GM12878 (cell line): ENCODE measurements around the gene REPIN1. TPM values are rescaled to one million over a fixed set of nuclear protein-coding genes. Genes with fewer than 3 reads are reported as not detected.

Experiments
- ATAC-seq: fragments of 200-7000 bp; cut with Tn5 transposase; 3 replicates; pipeline ENCODE4 v1.9.1; 2020; ENCODE audit warnings: mild to moderate bottlenecking, moderate library complexity
- BruUV-seq: library from RNA; stranded (reverse); fragments of 400-500 nt; replicated peaks from 2 replicates; lab custom pipeline; 2021; lab: Mats Ljungman, UMichigan
- CTCF ChIA-PET: fragments of 300-600 bp; sonication (Branson Sonifier 250); formaldehyde crosslinking; extraction: SDS; loops from one replicate; lab custom pipeline; 2021; ENCODE audit warnings: inconsistent platforms; lab: Yijun Ruan, JAX
- POLR2A ChIA-PET: fragments of 350-600 bp; formaldehyde crosslinking; extraction: SDS; loops from one replicate; lab custom pipeline; 2021; ENCODE audit warnings: inconsistent platforms; lab: Charles Lee
- RAD21 ChIA-PET: fragments of 300-600 bp; sonication (Branson Sonifier 250); formaldehyde crosslinking; loops from one replicate; lab custom pipeline; 2023; ENCODE audit warnings: antibody characterized with exemption; ENCODE audit not compliant: unreplicated experiment; lab: Charles Lee
- SMC1A ChIA-PET: fragments of 300-600 bp; sonication (Branson Sonifier 250); formaldehyde crosslinking; loops from one replicate; lab custom pipeline; 2023; ENCODE audit not compliant: unreplicated experiment, uncharacterized antibody; lab: Charles Lee
- DNase-seq: peaks from one replicate; pipeline ENCODE4 v3.0.0-alpha.2; 2011; ENCODE audit warnings: low read depth, low spot score
- FAIRE-seq: peaks from 3 replicates; lab custom pipeline; 2011; peaks lifted over from hg19 to GRCh38; lab: Jason Lieb, UNC
- H2AFZ ChIP-seq: 2 replicates; pipeline ENCODE4 v1.6.0; 2011; ENCODE audit warnings: low read depth, low read length, control low read depth; ENCODE audit not compliant: control insufficient read depth
- H3K27ac ChIP-seq: 2 replicates; pipeline ENCODE4 v1.5.1; 2011; ENCODE audit warnings: control low read depth; ENCODE audit not compliant: control insufficient read depth, insufficient read depth
- H3K27me3 ChIP-seq, 2 experiments: replicated peaks in 1 of 2; 2 replicates each; pipeline versions ENCODE4 v1.6.0 to v1.6.1; 2011; ENCODE audit warnings: low read length in 1 of 2; ENCODE audit not compliant: control insufficient read depth in 2 of 2, insufficient read depth in 2 of 2
- H3K36me3 ChIP-seq, 2 experiments: 2 replicates each; pipeline ENCODE4 v1.5.1; 2011; ENCODE audit warnings: low read length in 1 of 2; ENCODE audit not compliant: control insufficient read depth in 2 of 2, insufficient read depth in 2 of 2
- H3K4me1 ChIP-seq: 2 replicates; pipeline ENCODE4 v1.6.1; 2011; ENCODE audit warnings: mild to moderate bottlenecking, low read length, moderate library complexity, mixed read lengths; ENCODE audit not compliant: control insufficient read depth, insufficient read depth
- H3K4me2 ChIP-seq: 2 replicates; pipeline ENCODE4 v1.6.0; 2011; ENCODE audit warnings: control low read depth; ENCODE audit not compliant: control insufficient read depth, insufficient read depth
- H3K4me3 ChIP-seq: fragments of 200-600 bp; sonication (generic); 2 replicates; pipeline ENCODE4 v1.5.1; 2016
- H3K79me2 ChIP-seq: 2 replicates; pipeline ENCODE4 v1.6.0; 2011; ENCODE audit warnings: low read length; ENCODE audit not compliant: control insufficient read depth, insufficient read depth
- H3K9ac ChIP-seq: 2 replicates; pipeline ENCODE4 v1.8.0; 2011; ENCODE audit warnings: low read length, control low read depth, mixed read lengths; ENCODE audit not compliant: control insufficient read depth, insufficient read depth
- H3K9me3 ChIP-seq: replicated peaks from 3 replicates; pipeline ENCODE4 v1.5.1; 2011; ENCODE audit warnings: mild to moderate bottlenecking, low read length; ENCODE audit not compliant: control insufficient read depth, insufficient read depth
- H4K20me1 ChIP-seq: 2 replicates; pipeline ENCODE4 v1.6.0; 2011; ENCODE audit not compliant: control insufficient read depth, insufficient read depth
- CBX3 ChIP-seq: fragments of 200-600 bp; sonication (generic); IDR thresholded peaks from 2 replicates; pipeline ENCODE4 v1.6.1; 2016; ENCODE audit warnings: low read depth, borderline replicate concordance
- DPF2 ChIP-seq: fragments of 450-650 bp; IDR thresholded peaks from 2 replicates; pipeline ENCODE4 v1.6.1; 2017; ENCODE audit warnings: mild to moderate bottlenecking
- EZH2 ChIP-seq: IDR thresholded peaks from 2 replicates; pipeline ENCODE4 v1.6.1; 2012; ENCODE audit warnings: low read depth, mild to moderate bottlenecking, control low read depth, inconsistent platforms, low read length, borderline replicate concordance; ENCODE audit not compliant: control insufficient read depth
- FOS ChIP-seq: IDR thresholded peaks from 3 replicates; pipeline ENCODE4 v1.6.1; 2011; ENCODE audit warnings: borderline replicate concordance; ENCODE audit not compliant: insufficient read length; ENCODE audit errors: extremely low read depth
- FOXK2 ChIP-seq: fragments of 450-650 bp; IDR thresholded peaks from 2 replicates; pipeline ENCODE4 v1.6.1; 2017; ENCODE audit warnings: mild to moderate bottlenecking, moderate library complexity
- FOXM1 ChIP-seq: IDR thresholded peaks from 2 replicates; pipeline ENCODE4 v1.6.1; 2012; ENCODE audit warnings: low read depth, mild to moderate bottlenecking, inconsistent platforms, low read length, moderate library complexity
- GATAD2B ChIP-seq: fragments of 450-650 bp; conservative IDR thresholded peaks from 2 replicates; pipeline ENCODE4 v1.6.1; 2017; ENCODE audit warnings: low read depth, mild to moderate bottlenecking, moderate library complexity
- LARP7 ChIP-seq: fragments of 450-650 bp; IDR thresholded peaks from 2 replicates; pipeline ENCODE4 v1.6.1; 2017; ENCODE audit warnings: mild to moderate bottlenecking
- NFIC ChIP-seq: IDR thresholded peaks from 2 replicates; pipeline ENCODE4 v1.6.1; 2012; ENCODE audit warnings: low read depth, mild to moderate bottlenecking, inconsistent platforms, low read length, moderate library complexity
- PAX8 ChIP-seq: fragments of 450-650 bp; IDR thresholded peaks from 2 replicates; pipeline ENCODE4 v1.6.1; 2017; ENCODE audit warnings: mild to moderate bottlenecking, moderate library complexity
- POLR2A ChIP-seq: IDR thresholded peaks from 2 replicates; pipeline ENCODE4 v1.6.1; 2011; ENCODE audit warnings: low read depth, mild to moderate bottlenecking, low read length
- RAD21 ChIP-seq: IDR thresholded peaks from 2 replicates; pipeline ENCODE4 v1.6.1; 2011; ENCODE audit warnings: mild to moderate bottlenecking, low read depth, low read length, moderate library complexity; ENCODE audit not compliant: insufficient read depth
- RBBP5 ChIP-seq: fragments of 200-600 bp; sonication (generic); conservative IDR thresholded peaks from 2 replicates; pipeline ENCODE4 v1.6.1; 2016
- RFX5 ChIP-seq: IDR thresholded peaks from 2 replicates; pipeline ENCODE4 v1.6.1; 2011; ENCODE audit warnings: low read depth, low read length, improper control_type of control experiment
- TBL1XR1 ChIP-seq: IDR thresholded peaks from 2 replicates; pipeline ENCODE4 v1.6.1; 2012; ENCODE audit warnings: low read depth, low read length, improper control_type of control experiment
- TCF7 ChIP-seq: IDR thresholded peaks from 2 replicates; pipeline ENCODE4 v1.6.1; 2014; ENCODE audit warnings: antibody characterized with exemption, borderline replicate concordance
- WRNIP1 ChIP-seq: IDR thresholded peaks from 2 replicates; pipeline ENCODE4 v1.6.1; 2011; ENCODE audit warnings: low read depth, low read length, improper control_type of control experiment, borderline replicate concordance
- YY1 ChIP-seq: IDR thresholded peaks from 2 replicates; pipeline ENCODE4 v1.6.1; 2011; ENCODE audit warnings: low read depth, mild to moderate bottlenecking, low read length
- ZNF274 ChIP-seq: IDR thresholded peaks from one replicate; pipeline ENCODE4 v1.8.0; 2011; ENCODE audit not compliant: insufficient read length, insufficient read depth
- WGBS: methylation state at CpG from one replicate; pipeline ENCODE4 v1.1.6; 2016; ENCODE audit warnings: low lambda C conversion rate; ENCODE audit not compliant: insufficient replicate concordance, insufficient coverage; ENCODE audit errors: missing lambda C conversion rate; 5-methylcytosine and 5-hydroxymethylcytosine counted together
- in situ Hi-C: fragments of 300-500 bp; cut with MboI; formaldehyde crosslinking; loops from 9 replicates; pipeline ENCODE4 v1.14.3; 2018; ENCODE audit warnings: mixed read lengths
- intact Hi-C: fragments of 100-400 bp; cut with micrococcal nuclease; formaldehyde crosslinking; loops from one replicate; pipeline ENCODE4 v1.14.2; 2022; ENCODE audit not compliant: unreplicated experiment
- polyA plus RNA-seq, 11 experiments: library from polyadenylated mRNA; depleted of rRNA in 4 of 11; unstranded in 6 of 11; stranded (reverse) in 5 of 11; fragments of >200 nt; fragmentation: Nextera tagmentation in 4 of 11; fragmentation: Illumina TruSeq in 1 of 11; extraction: Ambion mirVana in 4 of 11; extraction: Trizol in 1 of 11; gene quantifications; 1 replicate in 1 of 11; 2 replicates in 10 of 11; pipeline versions ENCODE4 v1.2.1 to v1.2.3, GENCODE V29; 2011 to 2016; ENCODE audit warnings: inconsistent platforms in 2 of 11, missing spikeins in 2 of 11, low read depth in 1 of 11
- total RNA-seq, 4 experiments: library from RNA; depleted of rRNA in 3 of 4; stranded (reverse); fragments of >200 nt in 3 of 4; fragmentation: Illumina TruSeq in 1 of 4; extraction: Trizol in 1 of 4; gene quantifications; 2 replicates each; pipeline versions ENCODE4 v1.2.1 to v1.2.3, GENCODE V29; 2013 to 2021
- TF ChIP-seq, protein P1 (sequence below): fragments of 450-650 bp; IDR thresholded peaks from 2 replicates; pipeline ENCODE4 v1.6.1; 2017; ENCODE audit warnings: mild to moderate bottlenecking, moderate library complexity
- TF ChIP-seq, protein P2 (sequence below): IDR thresholded peaks from 2 replicates; pipeline ENCODE4 v1.6.1; 2012; ENCODE audit warnings: low read depth, low read length, improper control_type of control experiment
- TF ChIP-seq, protein P3 (sequence below): IDR thresholded peaks from 2 replicates; pipeline ENCODE4 v1.6.1; 2012; ENCODE audit warnings: low read depth, low read length, improper control_type of control experiment

Gene REPIN1
- total and polyA plus RNA-seq, 10 of the 15 experiments (the other 5 are each of a cell fraction or from before 2014, with no cell fraction given): 5.1 to 172 (median 76.9) TPM

DNA sequence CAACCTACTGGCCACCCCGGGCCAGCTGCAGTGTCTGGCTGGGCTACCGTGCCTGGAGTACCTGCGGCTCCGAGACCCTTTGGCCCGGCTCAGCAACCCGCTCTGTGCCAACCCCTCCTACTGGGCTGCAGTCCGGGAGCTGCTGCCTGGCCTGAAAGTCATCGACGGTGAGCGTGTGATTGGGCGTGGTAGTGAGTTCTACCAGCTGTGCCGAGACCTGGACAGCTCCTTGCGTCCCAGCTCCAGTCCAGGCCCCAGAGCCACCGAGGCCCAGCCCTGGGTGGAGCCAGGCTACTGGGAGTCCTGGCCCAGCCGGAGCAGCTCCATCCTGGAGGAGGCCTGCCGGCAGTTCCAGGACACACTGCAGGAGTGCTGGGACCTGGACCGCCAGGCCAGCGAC, 31.4 kb upstream of the REPIN1 start (continued):
- TF ChIP-seq EZH2 (no peak), FOS (no peak), NFIC (no peak), YY1 (no peak)
- TF ChIP-seq, all 136 proteins: peak for 0

DNA sequence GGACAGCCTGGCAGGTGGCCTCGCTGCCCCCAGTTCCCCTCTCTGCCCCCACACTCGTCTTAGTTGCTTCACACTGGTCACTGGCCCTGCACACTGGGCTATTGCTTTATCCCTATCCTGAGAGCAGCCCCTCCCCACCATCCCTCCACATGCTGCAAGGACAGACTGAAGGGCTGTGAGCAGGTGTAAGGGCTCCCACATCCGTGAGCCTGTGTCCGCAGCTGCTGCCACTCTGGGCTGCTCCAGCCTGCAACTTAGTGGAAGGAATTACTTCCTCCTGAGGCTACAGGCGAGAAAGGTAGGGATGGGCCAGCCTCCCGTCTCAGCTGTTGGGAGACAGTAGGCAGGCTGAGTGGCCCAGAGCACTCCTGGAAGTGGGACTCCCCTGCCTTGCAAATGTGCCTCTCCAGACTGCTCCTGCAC, 31.0 kb upstream of the REPIN1 start:
- POLR2A ChIA-PET: no interaction called here
- TF ChIP-seq RBBP5: no peak
- TF ChIP-seq LARP7: no peak
- TF ChIP-seq TCF7: no peak
- no peak for TF ChIP-seq POLR2A
- no peak for TF ChIP-seq FOXK2
- TF ChIP-seq RAD21: no peak
- TF ChIP-seq, protein P1, sequence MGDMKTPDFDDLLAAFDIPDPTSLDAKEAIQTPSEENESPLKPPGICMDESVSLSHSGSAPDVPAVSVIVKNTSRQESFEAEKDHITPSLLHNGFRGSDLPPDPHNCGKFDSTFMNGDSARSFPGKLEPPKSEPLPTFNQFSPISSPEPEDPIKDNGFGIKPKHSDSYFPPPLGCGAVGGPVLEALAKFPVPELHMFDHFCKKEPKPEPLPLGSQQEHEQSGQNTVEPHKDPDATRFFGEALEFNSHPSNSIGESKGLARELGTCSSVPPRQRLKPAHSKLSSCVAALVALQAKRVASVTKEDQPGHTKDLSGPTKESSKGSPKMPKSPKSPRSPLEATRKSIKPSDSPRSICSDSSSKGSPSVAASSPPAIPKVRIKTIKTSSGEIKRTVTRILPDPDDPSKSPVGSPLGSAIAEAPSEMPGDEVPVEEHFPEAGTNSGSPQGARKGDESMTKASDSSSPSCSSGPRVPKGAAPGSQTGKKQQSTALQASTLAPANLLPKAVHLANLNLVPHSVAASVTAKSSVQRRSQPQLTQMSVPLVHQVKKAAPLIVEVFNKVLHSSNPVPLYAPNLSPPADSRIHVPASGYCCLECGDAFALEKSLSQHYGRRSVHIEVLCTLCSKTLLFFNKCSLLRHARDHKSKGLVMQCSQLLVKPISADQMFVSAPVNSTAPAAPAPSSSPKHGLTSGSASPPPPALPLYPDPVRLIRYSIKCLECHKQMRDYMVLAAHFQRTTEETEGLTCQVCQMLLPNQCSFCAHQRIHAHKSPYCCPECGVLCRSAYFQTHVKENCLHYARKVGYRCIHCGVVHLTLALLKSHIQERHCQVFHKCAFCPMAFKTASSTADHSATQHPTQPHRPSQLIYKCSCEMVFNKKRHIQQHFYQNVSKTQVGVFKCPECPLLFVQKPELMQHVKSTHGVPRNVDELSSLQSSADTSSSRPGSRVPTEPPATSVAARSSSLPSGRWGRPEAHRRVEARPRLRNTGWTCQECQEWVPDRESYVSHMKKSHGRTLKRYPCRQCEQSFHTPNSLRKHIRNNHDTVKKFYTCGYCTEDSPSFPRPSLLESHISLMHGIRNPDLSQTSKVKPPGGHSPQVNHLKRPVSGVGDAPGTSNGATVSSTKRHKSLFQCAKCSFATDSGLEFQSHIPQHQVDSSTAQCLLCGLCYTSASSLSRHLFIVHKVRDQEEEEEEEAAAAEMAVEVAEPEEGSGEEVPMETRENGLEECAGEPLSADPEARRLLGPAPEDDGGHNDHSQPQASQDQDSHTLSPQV: no peak
- TF ChIP-seq, protein P2, sequence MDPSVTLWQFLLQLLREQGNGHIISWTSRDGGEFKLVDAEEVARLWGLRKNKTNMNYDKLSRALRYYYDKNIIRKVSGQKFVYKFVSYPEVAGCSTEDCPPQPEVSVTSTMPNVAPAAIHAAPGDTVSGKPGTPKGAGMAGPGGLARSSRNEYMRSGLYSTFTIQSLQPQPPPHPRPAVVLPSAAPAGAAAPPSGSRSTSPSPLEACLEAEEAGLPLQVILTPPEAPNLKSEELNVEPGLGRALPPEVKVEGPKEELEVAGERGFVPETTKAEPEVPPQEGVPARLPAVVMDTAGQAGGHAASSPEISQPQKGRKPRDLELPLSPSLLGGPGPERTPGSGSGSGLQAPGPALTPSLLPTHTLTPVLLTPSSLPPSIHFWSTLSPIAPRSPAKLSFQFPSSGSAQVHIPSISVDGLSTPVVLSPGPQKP: no peak
- no peak for TF ChIP-seq WRNIP1
- TF ChIP-seq EZH2: no peak
- TF ChIP-seq GATAD2B: no peak
- no peak for TF ChIP-seq TBL1XR1
- TF ChIP-seq PAX8: no peak
- TF ChIP-seq, protein P3, sequence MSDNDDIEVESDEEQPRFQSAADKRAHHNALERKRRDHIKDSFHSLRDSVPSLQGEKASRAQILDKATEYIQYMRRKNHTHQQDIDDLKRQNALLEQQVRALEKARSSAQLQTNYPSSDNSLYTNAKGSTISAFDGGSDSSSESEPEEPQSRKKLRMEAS: no peak
- no peak for TF ChIP-seq CBX3
- no peak for TF ChIP-seq FOXM1
- TF ChIP-seq RFX5: no peak
- TF ChIP-seq ZNF274: no peak
- TF ChIP-seq DPF2: no peak

More for the DNA sequence above, 31.0 kb upstream of the REPIN1 start:
- Histone ChIP-seq H3K9ac (no peak overlapping the region), H3K36me3 (peaks cover 0 to 7% of the 10 kb centered on the region in 2 experiments; a peak in 2 of 4 replicates), H2AFZ (no peak overlapping the region), H3K27ac (no peak overlapping the region), H3K79me2 (no peaks in the 10 kb centered on the region), H3K4me1 (peaks cover 8% of the 10 kb centered on the region), H4K20me1 (no peaks in the 10 kb centered on the region), H3K4me2 (no peak overlapping the region), H3K27me3 (peaks cover 0 to 5% of the 10 kb centered on the region in 2 experiments; a peak in 2 of 4 replicates), H3K9me3 (no peaks in the 10 kb centered on the region; the same call in 2 of the 3 replicates), H3K4me3 (no peak overlapping the region)
- FAIRE-seq (no peak), DNase-seq (no peak), ATAC-seq (no peak)
- ChIA-PET SMC1A (interaction anchor here (0.7 kb wide), 1 partner anchor 398 kb away, joined by 3 read pairs; no protein-coding TSS in a partner anchor), CTCF (no interaction called here), RAD21 (no interaction called here)
- in situ Hi-C loops (no loop called here), intact Hi-C loops (no loop called here)
- no TSS peak for BruUV-seq
- 69% methylated on average over 6 of the region's 6 CpGs for WGBS
